Measurements from ENCODE around the gene MYCL.

GRCh38 chr1:39858315-39858714 is 43.4 kb downstream of the MYCL start:
- TF ChIP-seq CTCF (IDR thresholded peaks at IDR 0.05): no peak
- no peak for TF ChIP-seq ELF4 (CRISPR knock-in tag; IDR thresholded peaks at IDR 0.05; ENCODE audit: low read depth)
- TF ChIP-seq SMAD3 (CRISPR knock-in tag; IDR thresholded peaks at IDR 0.05; ENCODE audit: borderline replicate concordance): no peak
- TF ChIP-seq MAX (CRISPR knock-in tag; IDR thresholded peaks at IDR 0.05): no peak
- TF ChIP-seq ATF2 (CRISPR knock-in tag; IDR thresholded peaks at IDR 0.05; ENCODE audit: borderline replicate concordance, low read depth): no peak
- TF ChIP-seq PREB (CRISPR knock-in tag; IDR thresholded peaks at IDR 0.05; ENCODE audit: borderline replicate concordance): no peak
